Progenitor cell of endocrine pancreas (in vitro differentiated cells): ENCODE data around the gene LGI1. TPM values are rescaled to one million over a fixed set of nuclear protein-coding genes. Genes with fewer than 3 reads are reported as not detected.

Experiments
- DNase-seq: peaks from one replicate; pipeline ENCODE4 v3.0.0; 2021; ENCODE audit warnings: low spot score; ENCODE audit not compliant: unreplicated experiment
- H3K27ac Mint-ChIP-seq: 2 replicates; pipeline ENCODE4 v1.8.0; 2021; ENCODE audit warnings: mild to moderate bottlenecking, moderate library complexity, mixed read lengths
- H3K27me3 Mint-ChIP-seq: 2 replicates; pipeline ENCODE4 v1.8.0; 2021; ENCODE audit warnings: mixed read lengths
- H3K36me3 Mint-ChIP-seq: 2 replicates; pipeline ENCODE4 v1.8.0; 2022; ENCODE audit warnings: mixed read lengths; ENCODE audit not compliant: insufficient read depth
- H3K4me1 Mint-ChIP-seq: 2 replicates; pipeline ENCODE4 v1.8.0; 2021; ENCODE audit warnings: low read depth, mixed read lengths
- H3K4me3 Mint-ChIP-seq: 2 replicates; pipeline ENCODE4 v1.8.0; 2021; ENCODE audit warnings: low read depth, mild to moderate bottlenecking, moderate library complexity, mixed read lengths
- H3K9me3 Mint-ChIP-seq: 2 replicates; pipeline ENCODE4 v1.8.0; 2021; ENCODE audit warnings: low read depth, mixed read lengths
- total RNA-seq: library from RNA; stranded (reverse); gene quantifications from 2 replicates; pipeline ENCODE4 v1.2.1, GENCODE V29; 2021
- TF ChIP-seq, protein P1 (sequence below): fragments of 200-600 bp; sonication (generic); IDR thresholded peaks from one replicate; pipeline ENCODE4 v1.5.0; 2021; ENCODE audit warnings: antibody characterized with exemption, mild to moderate bottlenecking; ENCODE audit not compliant: unreplicated experiment

Gene LGI1
- total RNA-seq, 1 donor from 2014 or later = not detected

DNA sequence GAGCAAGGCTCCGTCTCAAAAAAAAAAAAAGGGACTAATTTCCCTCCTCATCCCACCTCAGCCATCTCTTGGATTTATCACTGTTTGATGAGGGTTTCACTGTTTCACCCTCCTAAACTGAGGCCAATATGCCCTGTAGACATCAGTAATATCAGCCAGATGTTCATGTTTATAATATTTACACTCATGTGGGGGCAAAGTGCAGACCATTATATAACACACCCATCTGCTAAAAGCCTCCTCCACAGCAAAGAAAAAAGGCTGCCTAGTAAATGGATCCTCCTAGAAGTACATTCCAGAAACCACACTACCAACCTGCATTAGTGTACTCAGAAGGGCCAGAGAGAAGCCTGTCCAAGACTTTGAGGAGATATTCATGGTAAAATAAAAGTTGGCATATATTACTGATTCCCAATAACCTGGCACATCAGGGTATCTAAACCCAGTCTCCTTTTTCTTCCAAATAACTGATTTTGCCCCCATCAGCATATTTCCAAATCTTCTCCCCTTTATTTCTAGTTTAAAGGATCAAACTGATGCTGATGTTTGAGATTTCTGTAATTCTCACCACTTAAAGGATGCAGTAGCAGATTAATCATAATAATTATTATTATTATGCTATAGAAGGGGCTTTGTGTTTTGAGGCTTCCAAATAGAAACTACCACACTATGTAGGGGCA is 55.1 kb downstream of the LGI1 start:
- TF ChIP-seq, protein P1, sequence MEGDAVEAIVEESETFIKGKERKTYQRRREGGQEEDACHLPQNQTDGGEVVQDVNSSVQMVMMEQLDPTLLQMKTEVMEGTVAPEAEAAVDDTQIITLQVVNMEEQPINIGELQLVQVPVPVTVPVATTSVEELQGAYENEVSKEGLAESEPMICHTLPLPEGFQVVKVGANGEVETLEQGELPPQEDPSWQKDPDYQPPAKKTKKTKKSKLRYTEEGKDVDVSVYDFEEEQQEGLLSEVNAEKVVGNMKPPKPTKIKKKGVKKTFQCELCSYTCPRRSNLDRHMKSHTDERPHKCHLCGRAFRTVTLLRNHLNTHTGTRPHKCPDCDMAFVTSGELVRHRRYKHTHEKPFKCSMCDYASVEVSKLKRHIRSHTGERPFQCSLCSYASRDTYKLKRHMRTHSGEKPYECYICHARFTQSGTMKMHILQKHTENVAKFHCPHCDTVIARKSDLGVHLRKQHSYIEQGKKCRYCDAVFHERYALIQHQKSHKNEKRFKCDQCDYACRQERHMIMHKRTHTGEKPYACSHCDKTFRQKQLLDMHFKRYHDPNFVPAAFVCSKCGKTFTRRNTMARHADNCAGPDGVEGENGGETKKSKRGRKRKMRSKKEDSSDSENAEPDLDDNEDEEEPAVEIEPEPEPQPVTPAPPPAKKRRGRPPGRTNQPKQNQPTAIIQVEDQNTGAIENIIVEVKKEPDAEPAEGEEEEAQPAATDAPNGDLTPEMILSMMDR = no peak
- Mint-ChIP-seq H3K27ac (no peak overlapping the region), H3K9me3 (no peaks in the 10 kb centered on the region), H3K27me3 (peaks cover 19% of the 10 kb centered on the region), H3K4me3 (no peak overlapping the region), H3K36me3 (no peaks in the 10 kb centered on the region), H3K4me1 (peaks cover 9% of the 10 kb centered on the region)
- no peak for DNase-seq

DNA sequence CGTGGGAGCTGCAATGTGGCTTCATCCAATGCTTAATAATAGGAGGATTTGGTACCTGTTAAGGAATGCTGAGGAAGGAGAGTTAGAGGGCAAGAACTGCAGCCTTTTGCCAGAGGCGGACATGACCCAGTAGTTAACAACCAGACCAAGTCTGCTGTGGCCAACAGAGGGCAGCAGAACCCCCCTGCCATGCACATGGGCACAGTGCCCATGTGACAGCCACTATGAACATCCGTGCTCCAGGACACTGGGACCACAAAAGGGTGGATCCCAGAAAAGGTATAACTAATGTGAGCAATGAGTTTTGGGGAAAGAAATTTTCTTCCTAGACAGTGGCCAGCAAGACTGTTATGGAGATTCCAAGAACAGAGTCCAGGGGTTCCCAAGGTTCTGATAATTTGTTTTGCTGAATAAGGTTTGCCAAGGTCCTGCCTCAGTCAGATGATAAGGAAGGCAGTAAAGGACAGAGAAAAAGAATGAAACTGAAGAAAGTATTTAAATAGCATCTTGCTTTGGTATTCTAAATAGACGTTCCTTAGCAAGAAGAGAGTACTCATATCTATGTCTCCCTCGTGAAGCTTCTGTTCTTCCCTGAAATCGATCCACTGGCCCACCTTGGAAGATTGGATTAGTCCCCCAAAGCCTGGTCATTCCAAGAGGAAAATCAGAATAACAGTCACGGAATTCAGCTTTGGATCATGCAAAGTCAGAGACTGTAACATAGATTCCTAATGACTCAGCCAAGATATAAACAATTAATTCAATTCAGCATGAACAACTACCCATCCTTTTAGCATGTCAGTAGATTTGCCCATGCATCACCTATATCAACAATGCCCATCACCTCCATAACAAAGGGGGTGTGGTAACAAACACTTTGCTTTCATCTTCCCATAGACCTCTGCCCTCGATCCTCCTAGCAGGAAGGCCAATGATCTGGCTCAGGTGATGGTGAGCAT is 56.0 kb downstream of the LGI1 start:
- Mint-ChIP-seq H3K36me3 (no peaks in the 10 kb centered on the region), H3K27ac (no peak overlapping the region), H3K9me3 (no peaks in the 10 kb centered on the region), H3K4me3 (no peak overlapping the region), H3K4me1 (peaks cover 9% of the 10 kb centered on the region), H3K27me3 (peaks cover 25% of the 10 kb centered on the region)
- TF ChIP-seq, protein P1 = peak; percentile 59
- peak; percentile 17 for DNase-seq

DNA sequence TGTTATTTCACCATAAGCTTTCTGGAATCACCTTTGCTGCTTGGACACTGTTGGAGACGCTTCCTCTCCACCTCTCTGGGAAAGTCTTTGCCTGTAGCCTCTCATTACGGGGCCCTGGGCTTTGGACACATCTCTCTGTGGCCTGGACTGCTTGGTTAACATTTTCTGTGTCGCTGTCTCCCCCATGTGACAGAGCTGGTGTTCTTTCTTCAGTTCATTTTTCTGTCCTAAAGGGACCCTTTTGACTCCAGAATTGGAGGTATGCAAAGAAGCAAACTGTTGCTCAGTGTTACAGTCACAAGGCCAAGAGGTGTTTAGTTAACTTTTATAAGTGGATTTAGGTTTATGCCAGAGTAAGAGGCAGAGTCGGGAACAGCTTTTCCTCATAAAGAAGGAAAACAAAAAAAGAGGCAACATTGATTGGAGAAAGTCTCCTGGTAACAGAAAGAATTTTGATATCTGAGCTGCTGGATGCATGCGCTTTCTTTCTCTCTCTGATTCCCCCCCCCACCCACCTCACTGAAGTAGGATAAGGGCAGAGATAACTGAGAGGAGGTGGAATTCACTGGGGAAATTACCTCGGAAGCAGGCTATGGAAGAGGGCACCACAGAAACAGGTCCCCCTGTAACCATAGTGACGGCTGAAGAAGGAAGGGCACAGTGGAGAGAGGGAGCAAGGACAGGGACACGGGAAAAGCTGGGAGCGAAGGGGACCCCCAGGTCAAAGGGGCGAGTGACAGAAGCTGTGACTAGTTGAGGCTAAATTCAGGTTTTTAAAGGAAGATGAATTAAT is 57.8 kb downstream of the LGI1 start:
- Mint-ChIP-seq H3K27me3 (peaks cover 32% of the 10 kb centered on the region), H3K4me1 (peaks cover 9% of the 10 kb centered on the region), H3K9me3 (peaks cover 3% of the 10 kb centered on the region), H3K36me3 (no peaks in the 10 kb centered on the region), H3K4me3 (no peak overlapping the region), H3K27ac (no peak overlapping the region)
- TF ChIP-seq, protein P1 = no peak
- no peak for DNase-seq

DNA sequence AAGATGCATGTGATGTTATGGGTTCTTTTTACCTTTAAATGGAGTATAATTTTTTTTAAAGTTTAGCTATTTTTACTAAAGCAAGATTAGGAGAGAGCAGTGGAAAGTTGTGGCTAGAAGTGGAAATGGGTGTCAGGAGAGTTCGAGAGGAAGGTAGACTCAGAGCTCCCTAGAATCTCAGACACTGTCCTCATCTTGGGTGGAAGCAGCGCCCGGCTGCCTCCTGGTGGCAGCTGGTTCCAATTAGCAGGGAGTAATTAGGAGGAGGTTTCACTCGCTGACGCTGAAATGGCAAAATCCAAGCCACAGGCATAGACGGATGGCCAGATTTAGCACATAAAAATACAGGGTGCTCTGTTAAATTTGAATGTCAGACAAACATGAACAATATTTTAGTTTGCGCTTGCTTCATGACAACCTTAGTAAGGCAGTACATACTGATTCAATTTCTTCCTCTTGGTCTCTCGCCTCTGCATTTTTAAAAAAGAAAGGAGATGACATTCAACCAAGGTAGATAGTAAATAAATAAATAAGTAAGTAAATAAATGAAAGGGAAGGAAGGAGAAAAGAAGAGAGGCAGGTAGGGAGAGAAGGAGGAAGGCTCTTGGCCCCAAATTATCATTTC is 58.5 kb downstream of the LGI1 start:
- DNase-seq = peak; percentile 27
- H3K36me3 Mint-ChIP-seq = no peaks in the 10 kb centered on the region
- H3K4me1 Mint-ChIP-seq = peaks cover 9% of the 10 kb centered on the region
- peaks cover 3% of the 10 kb centered on the region for H3K9me3 Mint-ChIP-seq
- no peak overlapping the region for H3K27ac Mint-ChIP-seq
- H3K4me3 Mint-ChIP-seq = no peak overlapping the region
- TF ChIP-seq, protein P1 = peak; percentile 82
- H3K27me3 Mint-ChIP-seq = peaks cover 32% of the 10 kb centered on the region
